COLO668 (cell line): ENCODE measurements around the gene WNT4.

Experiments used
- DNase-seq: peaks from one replicate; lab custom pipeline; 2025; ENCODE audit not compliant: unreplicated experiment; lab: John Stamatoyannopoulos, UW

The WNT4 gene

DNA sequence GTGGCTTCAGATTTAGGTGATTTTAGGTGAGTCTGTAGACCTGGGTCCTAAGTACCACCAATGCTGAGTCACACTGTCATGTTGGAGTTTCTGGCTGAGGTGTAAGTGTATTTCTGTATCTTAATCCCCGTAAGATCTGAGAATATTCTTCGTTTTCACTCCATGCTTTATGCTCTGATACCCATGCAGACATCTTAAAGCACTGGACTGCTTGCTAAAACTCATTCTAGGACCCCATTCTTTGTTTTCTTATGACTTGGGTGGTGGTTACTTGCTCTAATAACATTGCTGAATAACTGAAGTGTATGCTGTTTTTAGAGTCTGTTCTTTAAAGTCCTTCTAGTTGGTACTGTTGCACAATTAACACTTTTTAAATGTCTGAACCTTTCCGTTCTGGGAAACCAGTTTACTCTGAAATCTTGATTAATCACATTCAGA, 53.7 kb downstream of the WNT4 start:
- no peak for DNase-seq

- DNase-seq = no peak
Observed at GRCh38 chr1:22088331-22088730, 54.6 kb downstream of the WNT4 start.

GRCh38 chr1:22080191-22080590, 62.7 kb downstream of the WNT4 start:
- DNase-seq = no peak

DNA sequence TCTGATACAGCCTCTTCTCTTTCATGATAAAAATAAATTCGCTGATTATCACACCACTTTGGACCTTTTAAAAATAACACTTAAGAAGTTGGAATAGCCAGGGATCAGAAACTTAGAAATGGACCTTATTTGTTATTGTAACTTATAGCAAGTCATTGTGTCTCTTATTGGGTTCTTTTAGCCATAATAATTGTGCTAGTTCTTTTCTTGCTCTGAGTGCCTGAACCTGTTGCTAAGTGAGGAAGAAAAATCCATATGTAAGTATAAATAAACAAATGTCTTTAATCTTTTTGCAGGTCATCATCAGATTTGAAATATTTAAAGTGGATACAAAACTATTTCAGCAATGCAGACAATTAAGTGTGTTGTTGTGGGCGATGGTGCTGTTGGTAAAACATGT, 64.8 kb downstream of the WNT4 start:
- no peak for DNase-seq

GRCh38 chr1:22077728-22078127, 65.2 kb downstream of the WNT4 start:
- DNase-seq = no peak

DNA sequence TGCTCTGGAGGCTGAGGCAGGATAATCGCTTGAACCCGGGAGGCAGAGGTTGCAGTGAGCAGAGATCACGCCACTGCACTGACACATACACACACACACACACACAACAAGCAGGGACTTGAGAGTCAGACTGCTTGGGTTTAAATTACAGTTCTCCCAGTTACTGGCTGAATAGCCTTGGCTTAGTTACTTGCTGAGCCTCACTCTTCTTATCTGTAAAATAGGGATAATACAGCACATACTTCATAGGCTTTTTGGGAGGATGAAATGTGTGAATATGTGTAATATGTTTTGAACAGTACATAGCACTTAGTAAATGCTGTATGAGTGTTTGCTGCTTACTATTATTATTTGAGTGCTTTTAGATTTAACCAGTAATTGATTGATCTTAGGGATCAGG, 66.6 kb downstream of the WNT4 start:
- no peak for DNase-seq

- no peak for DNase-seq
Observed at GRCh38 chr1:22075718-22076117, 67.2 kb downstream of the WNT4 start.

GRCh38 chr1:22074803-22075202, 68.1 kb downstream of the WNT4 start:
- DNase-seq = no peak

GRCh38 chr1:22071511-22071910, 71.4 kb downstream of the WNT4 start:
- no peak for DNase-seq
